BJ (cell line): ENCODE data around the gene INSRR. TPM values are rescaled to one million over a fixed set of nuclear protein-coding genes. Genes with fewer than 3 reads are reported as not detected.
A peak's percentile ranks its signal among the peaks of the same experiment; 100 is the strongest.

ENCODE experiments used
- CTCF ChIA-PET: fragments of 350-600 bp; formaldehyde crosslinking; extraction: SDS; loops from one replicate; lab custom pipeline; 2021; ENCODE audit warnings: antibody characterized with exemption, inconsistent platforms; lab: Yijun Ruan, JAX
- POLR2A ChIA-PET: fragments of 300-600 bp; sonication (Branson Sonifier 250); formaldehyde crosslinking; extraction: SDS; loops from one replicate; lab custom pipeline; 2021; ENCODE audit warnings: antibody characterized with exemption; lab: Charles Lee
- DNase-seq: peaks from one replicate; pipeline ENCODE4 v3.0.0-alpha.2; 2011; ENCODE audit warnings: low read depth
- H3K27me3 ChIP-seq: 2 replicates; pipeline ENCODE4 v1.6.0; 2011; ENCODE audit warnings: low read length; ENCODE audit not compliant: control insufficient read depth, insufficient read depth
- H3K36me3 ChIP-seq: 2 replicates; pipeline ENCODE4 v1.5.1; 2011; ENCODE audit warnings: low read length; ENCODE audit not compliant: control insufficient read depth, insufficient read depth
- H3K4me3 ChIP-seq: 2 replicates; pipeline ENCODE4 v1.5.1; 2011; ENCODE audit warnings: low read depth, mild to moderate bottlenecking, control low read depth, low read length
- polyA minus RNA-seq: library from RNA; depleted of rRNA, polyadenylated mRNA; stranded (reverse); fragments of >200 nt; gene quantifications from 2 replicates; pipeline ENCODE4 v1.2.3, GENCODE V29; 2011; rRNA and poly(A)+ RNA removed
- polyA plus RNA-seq: library from polyadenylated mRNA; depleted of rRNA; stranded (reverse); fragments of >200 nt; gene quantifications from 2 replicates; pipeline ENCODE4 v1.2.3, GENCODE V29; 2011; rRNA removed
- TF ChIP-seq, protein P1 (sequence below): IDR thresholded peaks from 2 replicates; pipeline ENCODE4 v1.5.1; 2011; ENCODE audit warnings: low read depth, mild to moderate bottlenecking, control low read depth, inconsistent platforms, low read length, moderate library complexity; ENCODE audit not compliant: insufficient read depth

INSRR gene
- not detected in 2 replicates for polyA plus RNA-seq
- not detected in 2 replicates for polyA minus RNA-seq

DNA sequence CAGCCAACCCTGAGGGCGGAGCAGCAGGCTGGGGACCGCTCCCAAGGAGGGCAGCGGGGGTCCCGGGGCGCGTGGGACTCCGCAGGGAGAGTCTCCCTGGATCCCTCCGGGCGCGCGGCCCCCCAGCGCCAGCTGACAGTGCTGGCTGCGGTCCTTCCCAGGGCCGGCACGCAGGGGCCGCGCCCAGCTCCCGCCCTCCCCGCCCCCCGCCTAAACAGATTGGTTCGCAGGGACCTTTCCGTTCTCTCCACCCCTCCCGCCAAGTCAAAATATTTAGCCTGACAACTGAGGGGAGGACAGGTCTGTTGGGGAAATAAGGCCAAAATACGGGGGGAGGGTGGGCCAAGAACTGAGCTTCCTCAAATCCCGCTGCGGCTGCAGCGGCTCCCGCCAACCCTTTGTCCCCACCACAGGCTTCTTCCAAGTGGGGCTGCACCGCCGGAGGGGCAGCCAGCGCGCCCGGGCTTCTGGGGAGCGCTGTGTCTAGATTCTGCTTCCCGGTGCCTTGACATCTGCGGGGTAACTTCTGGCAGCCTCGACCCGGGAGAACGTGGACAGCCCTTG lies at the start of gene INSRR:
Gene INSRR (minus strand): TSS at position 159 of the 564 bp plus-strand sequence. CDS start 496 bp downstream, outside the sequence.
- no peaks in the 10 kb centered on the region for H3K36me3 ChIP-seq
- TF ChIP-seq, protein P1, sequence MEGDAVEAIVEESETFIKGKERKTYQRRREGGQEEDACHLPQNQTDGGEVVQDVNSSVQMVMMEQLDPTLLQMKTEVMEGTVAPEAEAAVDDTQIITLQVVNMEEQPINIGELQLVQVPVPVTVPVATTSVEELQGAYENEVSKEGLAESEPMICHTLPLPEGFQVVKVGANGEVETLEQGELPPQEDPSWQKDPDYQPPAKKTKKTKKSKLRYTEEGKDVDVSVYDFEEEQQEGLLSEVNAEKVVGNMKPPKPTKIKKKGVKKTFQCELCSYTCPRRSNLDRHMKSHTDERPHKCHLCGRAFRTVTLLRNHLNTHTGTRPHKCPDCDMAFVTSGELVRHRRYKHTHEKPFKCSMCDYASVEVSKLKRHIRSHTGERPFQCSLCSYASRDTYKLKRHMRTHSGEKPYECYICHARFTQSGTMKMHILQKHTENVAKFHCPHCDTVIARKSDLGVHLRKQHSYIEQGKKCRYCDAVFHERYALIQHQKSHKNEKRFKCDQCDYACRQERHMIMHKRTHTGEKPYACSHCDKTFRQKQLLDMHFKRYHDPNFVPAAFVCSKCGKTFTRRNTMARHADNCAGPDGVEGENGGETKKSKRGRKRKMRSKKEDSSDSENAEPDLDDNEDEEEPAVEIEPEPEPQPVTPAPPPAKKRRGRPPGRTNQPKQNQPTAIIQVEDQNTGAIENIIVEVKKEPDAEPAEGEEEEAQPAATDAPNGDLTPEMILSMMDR, result no peak
- H3K4me3 ChIP-seq, result peak within 1 kb of the TSS; percentile 30
- CTCF ChIA-PET, result interaction anchor here (0.8 to 13.5 kb wide), 26 partner anchors 11 to 235 kb away, joined by 3 to 290 read pairs (median 12); partner anchors contain the start of genes HDGF, ISG20L2, METTL25B and MRPL24
- POLR2A ChIA-PET, result no interaction called here
- no peak for DNase-seq
- H3K27me3 ChIP-seq, result peaks cover 59% of the 10 kb centered on the region

DNA sequence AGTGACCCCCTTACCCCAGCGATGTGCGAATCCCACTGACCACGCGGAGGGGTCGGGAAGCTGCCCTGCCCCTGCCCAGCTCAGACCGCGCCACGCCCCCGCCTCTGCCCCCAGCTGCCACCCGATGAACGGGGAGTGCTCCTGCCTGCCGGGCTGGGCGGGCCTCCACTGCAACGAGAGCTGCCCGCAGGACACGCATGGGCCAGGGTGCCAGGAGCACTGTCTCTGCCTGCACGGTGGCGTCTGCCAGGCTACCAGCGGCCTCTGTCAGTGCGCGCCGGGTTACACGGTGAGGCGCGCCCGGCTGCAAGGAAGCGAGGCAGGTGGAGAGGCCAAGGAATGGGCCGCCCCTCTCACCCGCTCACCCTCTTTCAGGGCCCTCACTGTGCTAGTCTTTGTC lies 49.6 kb upstream of the INSRR start:
- H3K36me3 ChIP-seq, result peaks cover 55% of the 10 kb centered on the region
- ChIA-PET POLR2A (no interaction called here), CTCF (interaction anchor here (0.8 to 6.4 kb wide), 2 partner anchors 9 to 64 kb away, joined by 3 to 64 read pairs; no protein-coding TSS in a partner anchor)

DNA sequence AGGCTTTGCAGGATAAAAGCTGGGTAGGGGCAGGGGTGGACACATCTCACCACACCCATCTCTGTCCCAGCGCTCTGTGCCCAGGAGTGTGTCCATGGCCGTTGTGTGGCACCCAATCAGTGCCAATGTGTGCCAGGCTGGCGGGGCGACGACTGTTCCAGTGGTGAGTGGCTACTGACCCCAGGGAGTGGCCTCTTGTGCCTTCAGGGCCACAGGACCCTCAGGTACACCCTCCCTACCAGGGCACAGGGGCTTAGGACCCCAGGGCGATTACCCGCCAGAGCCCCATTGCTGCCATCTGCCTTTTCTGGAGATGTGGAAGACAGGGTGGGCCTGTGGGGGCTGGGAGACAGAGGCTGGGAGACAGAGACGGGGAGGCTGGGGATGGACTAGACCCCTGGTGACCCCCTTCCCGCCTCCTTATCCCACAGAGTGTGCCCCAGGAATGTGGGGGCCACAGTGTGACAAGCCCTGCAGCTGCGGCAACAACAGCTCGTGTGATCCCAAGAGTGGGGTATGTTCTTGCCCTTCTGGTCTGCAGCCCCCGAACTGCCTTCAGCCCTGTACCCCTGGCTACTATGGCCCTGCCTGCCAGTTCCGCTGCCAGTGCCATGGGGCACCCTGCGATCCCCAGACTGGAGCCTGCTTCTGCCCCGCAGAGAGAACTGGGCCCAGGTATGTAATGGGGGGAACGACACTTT lies 47.4 kb upstream of the INSRR start:
- DNase-seq, result no peak
- TF ChIP-seq, protein P1, result no peak
- H3K27me3 ChIP-seq, result no peaks in the 10 kb centered on the region
- H3K36me3 ChIP-seq, result peaks cover 48% of the 10 kb centered on the region
- H3K4me3 ChIP-seq, result no peak overlapping the region
- POLR2A ChIA-PET, result no interaction called here
- CTCF ChIA-PET, result no interaction called here

More for the DNA sequence above, 49.6 kb upstream of the INSRR start:
- TF ChIP-seq, protein P1, result no peak
- DNase-seq, result no peak
- Histone ChIP-seq H3K4me3 (no peak overlapping the region), H3K27me3 (no peaks in the 10 kb centered on the region)

DNA sequence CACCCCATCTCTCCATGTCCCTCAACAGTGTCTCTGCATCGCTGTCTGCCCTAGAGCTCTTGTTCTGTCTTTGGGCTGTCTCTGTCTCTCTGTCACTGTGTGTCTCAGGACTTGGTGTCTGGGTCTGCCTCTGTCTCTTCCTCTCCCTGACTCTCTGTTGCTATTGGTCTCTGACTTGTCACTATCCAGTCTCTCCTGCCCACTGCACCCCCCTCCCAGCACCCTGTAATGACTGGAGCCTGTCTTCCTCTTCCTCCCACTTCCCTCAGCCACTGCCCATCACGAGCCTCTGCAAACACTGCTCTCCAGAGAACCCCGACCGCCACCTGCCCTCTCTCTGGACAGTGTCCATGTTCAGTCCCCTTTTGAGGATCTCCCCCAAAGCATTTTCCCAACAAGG lies 46.7 kb upstream of the INSRR start:
- H3K36me3 ChIP-seq, result peaks cover 48% of the 10 kb centered on the region
- DNase-seq, result no peak
- no peak overlapping the region for H3K4me3 ChIP-seq
- POLR2A ChIA-PET, result no interaction called here
- TF ChIP-seq, protein P1, result no peak
- CTCF ChIA-PET, result no interaction called here
- H3K27me3 ChIP-seq, result no peaks in the 10 kb centered on the region

DNA sequence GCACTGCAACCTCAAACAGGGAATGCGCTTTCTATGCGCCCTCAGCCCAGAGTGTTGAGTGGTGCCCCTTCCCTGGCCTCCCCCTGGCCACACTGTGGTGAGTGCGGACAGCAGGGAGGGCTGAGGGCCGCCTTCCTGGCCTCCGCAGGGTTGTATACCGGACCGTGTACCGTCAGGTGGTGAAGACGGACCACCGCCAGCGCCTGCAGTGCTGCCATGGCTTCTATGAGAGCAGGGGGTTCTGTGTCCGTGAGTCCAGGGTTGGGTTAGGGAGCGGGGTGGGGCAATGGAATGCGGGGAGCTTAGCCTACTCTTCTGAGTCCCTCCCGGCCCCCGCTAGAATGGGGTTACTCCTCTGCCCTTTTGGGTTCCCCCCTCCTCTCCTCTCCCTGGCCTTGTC lies 46.3 kb upstream of the INSRR start:
- CTCF ChIA-PET, result no interaction called here
- TF ChIP-seq, protein P1, result no peak
- DNase-seq, result no peak
- no peak overlapping the region for H3K4me3 ChIP-seq
- POLR2A ChIA-PET, result no interaction called here
- peaks cover 44% of the 10 kb centered on the region for H3K36me3 ChIP-seq
- no peaks in the 10 kb centered on the region for H3K27me3 ChIP-seq
